A549 (cell line): Measurements from ENCODE around the gene PAK1.

Source experiments
- CTCF ChIP-seq: fragments of >200 bp; sonication (Bioruptor Twin); formaldehyde crosslinking; IDR thresholded peaks from 3 replicates; pipeline ENCODE4 v1.5.1; 2016
- JUN ChIP-seq, 2 experiments: fragments of >200 bp; sonication (Bioruptor Twin); formaldehyde crosslinking; IDR thresholded peaks; 2 replicates in 1 of 2; 3 replicates in 1 of 2; pipeline ENCODE4 v1.6.1; 2016 to 2017
- POLR2A ChIP-seq: IDR thresholded peaks from 2 replicates; pipeline ENCODE4 v1.6.1; 2012; ENCODE audit warnings: mild to moderate bottlenecking, low read length
- SMC3 ChIP-seq: fragments of >200 bp; sonication (Bioruptor Twin); formaldehyde crosslinking; IDR thresholded peaks from 3 replicates; pipeline ENCODE4 v1.6.1; 2018; ENCODE audit warnings: inconsistent platforms
- ZFP36 ChIP-seq: fragments of 450-650 bp; IDR thresholded peaks from 2 replicates; pipeline ENCODE4 v1.6.1; 2014; ENCODE audit warnings: borderline replicate concordance; ENCODE audit not compliant: partially characterized antibody
- TF ChIP-seq, protein P1 (sequence below): IDR thresholded peaks from 2 replicates; pipeline ENCODE4 v1.6.1; 2012

DNA sequence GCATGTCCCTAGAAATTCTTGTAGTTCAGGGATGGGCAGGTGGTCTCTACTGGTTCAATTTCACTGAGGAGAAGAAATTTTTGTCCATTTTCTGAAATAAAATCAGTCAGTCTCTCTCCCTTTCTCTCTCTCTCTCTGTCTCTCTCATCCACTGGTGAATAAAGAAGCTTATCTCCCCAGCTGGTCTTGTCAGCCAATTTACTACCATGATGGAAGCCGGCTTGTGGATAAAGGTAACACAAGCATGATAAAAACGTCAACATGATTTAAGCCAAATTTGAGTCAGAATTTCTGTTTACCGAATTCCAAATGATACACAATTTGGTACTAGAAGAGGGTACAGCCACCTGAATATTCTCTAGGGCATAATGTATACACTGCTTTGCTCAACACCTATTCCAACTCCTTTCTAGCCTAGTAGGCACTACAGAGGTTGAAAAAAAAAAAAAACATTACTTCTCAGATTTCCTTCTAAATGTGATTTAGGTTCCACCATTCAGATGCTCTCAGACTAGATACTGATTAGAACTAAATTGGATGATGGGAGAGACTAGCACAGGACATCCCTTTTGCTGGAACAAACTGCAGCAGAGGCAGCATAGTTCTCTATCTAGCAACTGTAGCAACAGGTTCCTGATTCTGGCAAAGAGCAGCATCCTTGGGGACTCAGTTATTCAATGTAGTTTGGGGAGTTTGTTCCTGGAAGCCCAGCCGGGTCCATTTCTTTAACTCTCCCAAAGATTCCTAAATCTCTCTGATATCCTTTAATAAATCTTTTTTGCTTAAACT lies 18.8 kb downstream of the PAK1 start:
- TF ChIP-seq POLR2A (no peak), SMC3 (no peak), ZFP36 (no peak), CTCF (no peak), JUN (IDR thresholded peaks at IDR 0.05) (no peak)
- TF ChIP-seq, protein P1, sequence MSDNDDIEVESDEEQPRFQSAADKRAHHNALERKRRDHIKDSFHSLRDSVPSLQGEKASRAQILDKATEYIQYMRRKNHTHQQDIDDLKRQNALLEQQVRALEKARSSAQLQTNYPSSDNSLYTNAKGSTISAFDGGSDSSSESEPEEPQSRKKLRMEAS = no peak
